Subcutaneous abdominal adipose tissue (tissue), 5 donors: Measurements from ENCODE around the gene ALOX15B.
"Not testable (repeated sequence)": the region's sequence is repeated elsewhere in the genome, so short reads cannot be mapped to it uniquely, and the experiment has no call there.

Experiments used
- H3K27ac ChIP-seq: one replicate; pipeline ENCODE4 v1.7.0; 2013; ENCODE audit warnings: low read depth, mild to moderate bottlenecking, inconsistent platforms, low read length, moderate library complexity
- H3K27me3 ChIP-seq, 5 donors: one replicate each; pipeline ENCODE4 v1.7.0; 2013; ENCODE audit warnings: low read length in 5 of 5, inconsistent platforms in 1 of 5; ENCODE audit not compliant: control insufficient read depth in 5 of 5, insufficient read depth in 4 of 5
- H3K36me3 ChIP-seq, 5 donors: one replicate each; pipeline ENCODE4 v1.7.0; 2013; ENCODE audit warnings: low read length in 5 of 5; ENCODE audit not compliant: control insufficient read depth in 5 of 5, insufficient read depth in 5 of 5
- H3K4me1 ChIP-seq, 5 donors: one replicate each; pipeline ENCODE4 v1.7.0; 2013; ENCODE audit warnings: low read length in 5 of 5, mild to moderate bottlenecking in 3 of 5, moderate library complexity in 1 of 5; ENCODE audit not compliant: control insufficient read depth in 5 of 5, insufficient read depth in 5 of 5
- H3K4me3 ChIP-seq, 5 donors: one replicate each; pipeline ENCODE4 v1.7.0; 2013; ENCODE audit warnings: low read length in 5 of 5, low read depth in 1 of 5
- H3K9ac ChIP-seq, 5 donors: one replicate each; pipeline ENCODE4 v1.7.0; 2013; ENCODE audit warnings: low read length in 5 of 5, mild to moderate bottlenecking in 4 of 5, moderate library complexity in 3 of 5
- H3K9me3 ChIP-seq, 5 donors: one replicate each; pipeline ENCODE4 v1.7.0; 2013; ENCODE audit warnings: low read length in 5 of 5; ENCODE audit not compliant: control insufficient read depth in 5 of 5
- donor health status: healthy.
- donor health status: healthy.
- donor health status: healthy.
- donor health status: healthy.
- donor health status: healthy.

ALOX15B gene

GRCh38 chr17:8071496-8071895, 32.6 kb downstream of the ALOX15B start:
- peaks cover 40 to 57% (median 53%) of the 10 kb centered on the region in 5 donors for H3K27me3 ChIP-seq
- H3K9me3 ChIP-seq, result no peaks in the 10 kb centered on the region
- H3K9ac ChIP-seq, result no peak overlapping the region
- H3K36me3 ChIP-seq, result no peaks in the 10 kb centered on the region
- H3K4me1 ChIP-seq, result peaks cover 0 to 28% (median 17%) of the 10 kb centered on the region in 5 donors
- H3K4me3 ChIP-seq, result no peak overlapping the region
- no peak overlapping the region for H3K27ac ChIP-seq

GRCh38 chr17:8072341-8072728, 33.5 kb downstream of the ALOX15B start:
- peaks cover 0 to 28% (median 17%) of the 10 kb centered on the region in 5 donors for H3K4me1 ChIP-seq
- no peak overlapping the region for H3K27ac ChIP-seq
- H3K27me3 ChIP-seq, result peaks cover 45 to 65% (median 61%) of the 10 kb centered on the region in 5 donors
- no peak overlapping the region for H3K4me3 ChIP-seq
- H3K36me3 ChIP-seq, result no peaks in the 10 kb centered on the region
- H3K9ac ChIP-seq, result no peak overlapping the region
- H3K9me3 ChIP-seq, result no peaks in the 10 kb centered on the region

DNA sequence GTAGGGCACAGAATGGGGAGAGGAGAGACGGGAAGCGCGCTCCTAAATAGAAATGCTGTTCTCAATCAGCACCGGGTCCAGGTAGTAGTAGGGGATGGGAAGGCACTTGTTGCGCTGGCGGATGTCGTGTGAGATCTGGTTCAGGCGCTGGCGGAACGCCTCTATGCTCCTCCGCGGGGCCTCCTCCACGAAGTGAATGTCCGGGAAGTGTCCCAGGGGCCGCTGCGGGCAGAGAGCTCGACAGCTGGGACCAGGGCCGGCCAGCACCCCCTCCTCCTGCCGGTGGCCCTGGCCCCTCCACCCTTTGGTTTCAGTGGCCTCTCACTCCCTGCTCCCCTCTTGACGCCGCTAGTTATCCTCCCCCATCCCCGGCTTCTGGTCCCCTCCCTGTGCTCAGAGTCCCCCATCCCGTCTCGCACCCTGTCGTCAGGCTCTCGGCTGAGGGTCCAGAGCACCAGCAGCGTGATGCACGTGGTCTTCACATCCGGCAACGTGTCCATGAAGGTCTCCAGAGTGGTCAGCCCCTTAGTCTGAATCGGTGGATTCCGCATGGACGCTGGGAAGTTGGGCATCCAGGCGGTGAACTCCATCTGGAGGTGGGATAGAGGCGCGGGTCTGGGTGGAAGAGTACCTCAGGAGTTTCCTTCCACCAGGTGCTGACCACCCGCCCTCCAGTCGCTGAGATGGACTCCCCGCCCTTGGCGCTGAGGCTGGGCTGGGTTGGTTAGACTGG, 34.0 kb downstream of the ALOX15B start:
- H3K4me1 ChIP-seq, result peaks cover 0 to 28% (median 17%) of the 10 kb centered on the region in 5 donors
- H3K9ac ChIP-seq, result no peak overlapping the region
- H3K36me3 ChIP-seq, result no peaks in the 10 kb centered on the region
- peaks cover 45 to 69% (median 65%) of the 10 kb centered on the region in 5 donors for H3K27me3 ChIP-seq
- H3K27ac ChIP-seq, result no peak overlapping the region
- no peaks in the 10 kb centered on the region for H3K9me3 ChIP-seq
- H3K4me3 ChIP-seq, result peak overlapping the region in 2 of 5 donors; percentile 5 to 22

GRCh38 chr17:8073627-8074484, 35.0 kb downstream of the ALOX15B start:
- Histone ChIP-seq H3K4me1 (peaks cover 0 to 27% (median 17%) of the 10 kb centered on the region in 5 donors), H3K36me3 (no peaks in the 10 kb centered on the region), H3K4me3 (peak overlapping the region in 1 of 5 donors; percentile 12), H3K27ac (no peak overlapping the region), H3K9me3 (no peaks in the 10 kb centered on the region), H3K9ac (no peak overlapping the region), H3K27me3 (peaks cover 45 to 74% (median 68%) of the 10 kb centered on the region in 5 donors)

GRCh38 chr17:8074554-8074953, 35.7 kb downstream of the ALOX15B start:
- Histone ChIP-seq H3K4me3 (no peak overlapping the region), H3K9ac (no peak overlapping the region), H3K27me3 (peaks cover 49 to 78% (median 73%) of the 10 kb centered on the region in 5 donors)

GRCh38 chr17:8075081-8075480, 36.2 kb downstream of the ALOX15B start:
- Histone ChIP-seq H3K4me3 (no peak overlapping the region), H3K27ac (no peak overlapping the region), H3K9ac (no peak overlapping the region), H3K4me1 (peaks cover 0 to 29% (median 27%) of the 10 kb centered on the region in 5 donors), H3K36me3 (no peaks in the 10 kb centered on the region), H3K27me3 (peaks cover 49 to 79% (median 73%) of the 10 kb centered on the region in 5 donors), H3K9me3 (no peaks in the 10 kb centered on the region)

More at GRCh38 chr17:8074554-8074953, 35.7 kb downstream of the ALOX15B start:
- no peak overlapping the region for H3K27ac ChIP-seq
- H3K4me1 ChIP-seq, result peaks cover 0 to 26% (median 22%) of the 10 kb centered on the region in 5 donors
- H3K36me3 ChIP-seq, result no peaks in the 10 kb centered on the region
- H3K9me3 ChIP-seq, result no peaks in the 10 kb centered on the region

DNA sequence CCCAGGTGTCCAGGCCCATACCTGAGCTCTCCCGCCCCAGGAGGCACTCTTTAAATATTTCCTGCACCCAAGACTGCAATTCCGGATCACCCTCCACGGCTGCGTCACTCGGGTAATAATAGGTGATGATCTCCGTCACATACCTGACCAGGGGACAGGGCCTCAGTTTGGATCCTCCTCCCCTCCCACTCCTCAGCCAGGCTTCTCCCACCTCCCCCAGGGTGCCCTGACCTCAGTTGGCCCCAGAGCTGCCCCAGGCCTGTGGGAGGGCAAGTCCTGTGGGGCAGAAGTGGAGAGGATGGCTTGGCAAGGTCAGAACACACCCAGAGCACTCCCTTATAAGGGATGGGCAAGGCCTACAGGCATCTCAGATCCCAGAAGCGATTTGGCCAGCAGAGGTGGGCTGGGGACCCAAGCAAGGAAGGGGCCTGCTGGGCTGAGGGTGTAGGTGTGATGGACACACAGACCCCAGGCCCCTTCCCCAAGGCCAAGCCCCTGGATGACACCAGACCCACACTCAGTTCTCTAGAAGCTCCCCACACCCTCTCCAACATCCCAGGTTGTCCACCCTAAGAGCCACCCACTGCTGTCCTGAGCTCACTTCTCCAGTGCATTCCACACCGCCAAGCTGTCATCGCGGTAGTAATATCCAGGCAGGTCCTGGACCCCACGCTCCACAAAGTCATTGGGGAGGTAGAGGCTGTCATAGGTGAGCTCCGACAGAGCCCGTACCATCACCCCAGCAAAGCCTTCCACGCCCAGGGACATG, 36.9 kb downstream of the ALOX15B start:
- Histone ChIP-seq H3K4me3 (no peak overlapping the region), H3K27me3 (peaks cover 49 to 83% (median 75%) of the 10 kb centered on the region in 5 donors), H3K4me1 (peaks cover 0 to 32% (median 31%) of the 10 kb centered on the region in 5 donors), H3K27ac (no peak overlapping the region), H3K9ac (no peak overlapping the region), H3K36me3 (no peaks in the 10 kb centered on the region), H3K9me3 (no peaks in the 10 kb centered on the region)

DNA sequence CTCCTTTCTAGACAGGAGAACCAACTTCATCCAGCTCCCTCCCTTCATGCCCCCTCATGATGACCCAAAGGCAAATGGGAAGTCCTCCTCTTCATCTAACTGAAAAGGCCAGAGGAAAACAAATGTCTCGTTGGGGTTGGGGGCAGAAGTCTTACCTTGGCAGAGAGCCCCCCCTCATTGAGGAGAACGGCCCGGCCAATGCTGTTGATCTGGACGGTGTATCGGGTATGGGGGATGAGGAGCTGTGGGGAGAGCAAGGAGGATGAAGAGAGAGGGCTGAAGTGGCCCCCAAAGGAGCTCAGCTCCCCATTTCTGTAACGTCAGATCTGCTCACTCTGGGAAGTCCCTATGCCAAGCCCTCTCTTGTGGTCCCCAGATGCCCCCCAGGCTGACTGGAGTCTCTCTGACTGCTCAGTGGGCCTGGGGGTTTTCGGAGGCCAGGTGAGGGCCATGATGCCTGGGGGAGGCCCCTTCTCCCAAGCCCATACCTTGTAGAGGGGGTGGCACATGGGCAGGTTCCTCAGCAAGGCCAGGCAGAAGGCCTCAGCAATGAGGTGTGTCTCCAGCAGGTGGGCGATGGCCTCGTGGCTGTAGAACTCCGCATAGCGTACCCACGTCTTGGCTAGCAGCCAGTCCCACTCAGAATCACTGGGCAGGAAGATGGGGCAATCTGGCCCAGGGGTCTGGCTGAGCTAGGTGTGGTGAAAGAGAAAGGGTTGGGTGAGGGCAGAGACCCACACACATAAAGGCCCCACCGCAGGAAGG, 37.8 kb downstream of the ALOX15B start:
- peaks cover 0 to 32% (median 31%) of the 10 kb centered on the region in 5 donors for H3K4me1 ChIP-seq
- H3K4me3 ChIP-seq, result no peak overlapping the region
- no peak overlapping the region for H3K9ac ChIP-seq
- peaks cover 48 to 81% (median 71%) of the 10 kb centered on the region in 5 donors for H3K27me3 ChIP-seq
- H3K36me3 ChIP-seq, result no peaks in the 10 kb centered on the region
- no peak overlapping the region for H3K27ac ChIP-seq
- H3K9me3 ChIP-seq, result no peaks in the 10 kb centered on the region

DNA sequence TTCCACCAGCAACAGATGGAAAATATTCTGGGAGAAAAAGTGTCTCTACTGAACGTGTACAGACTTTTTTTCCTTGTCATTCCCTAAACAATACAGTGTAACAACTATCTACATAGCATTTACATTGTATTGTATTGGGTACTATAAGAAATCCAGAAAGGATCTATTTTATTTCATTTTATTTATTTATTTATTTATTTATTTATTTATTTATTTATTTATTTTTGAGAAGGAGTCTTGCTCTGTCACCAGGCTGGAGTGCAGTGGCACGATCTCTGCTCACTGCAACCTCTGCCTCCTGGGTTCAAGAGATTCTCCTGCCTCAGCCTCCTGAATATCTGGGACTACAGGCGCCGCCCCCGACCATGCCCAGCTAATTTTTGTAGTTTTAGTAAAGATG, 39.1 kb downstream of the ALOX15B start:
- Histone ChIP-seq H3K27me3 (peaks cover 39 to 73% (median 58%) of the 10 kb centered on the region in 5 donors), H3K4me1 (peaks cover 0 to 24% (median 23%) of the 10 kb centered on the region in 5 donors)
- not testable (repeated sequence) for H3K36me3 ChIP-seq, H3K9ac ChIP-seq, H3K4me3 ChIP-seq, H3K9me3 ChIP-seq, H3K27ac ChIP-seq
